Upper lobe of left lung (tissue), 6 donors: Measurements from ENCODE around the gene TAF1B. TPM values are rescaled to one million over a fixed set of nuclear protein-coding genes. Genes with fewer than 3 reads are reported as not detected.

ENCODE experiments used
- ATAC-seq, 2 donors: fragments of 200-7000 bp; cut with Tn5 transposase; one replicate each; pipeline ENCODE4 v1.9.1; 2022; ENCODE audit warnings: mild to moderate bottlenecking in 2 of 2, moderate library complexity in 2 of 2; ENCODE audit not compliant: low FRiP score in 2 of 2
- DNase-seq, 2 donors: peaks; one replicate each; pipeline ENCODE4 v3.0.0-alpha.2; 2019 to 2020
- H3K27ac ChIP-seq, 4 donors: fragments of 200-600 bp; sonication (generic); one replicate each; pipeline ENCODE4 v1.5.1; 2016 to 2019
- H3K27me3 ChIP-seq, 4 donors: fragments of 200-600 bp; sonication (generic); one replicate each; pipeline ENCODE4 v1.5.1; 2017 to 2019
- H3K36me3 ChIP-seq, 4 donors: fragments of 200-600 bp; sonication (generic); one replicate each; pipeline ENCODE4 v1.5.1; 2016 to 2019
- H3K4me1 ChIP-seq, 4 donors: fragments of 200-600 bp; sonication (generic); one replicate each; pipeline ENCODE4 v1.5.1; 2018 to 2019
- H3K4me3 ChIP-seq, 4 donors: fragments of 200-600 bp; sonication (generic); one replicate each; pipeline ENCODE4 v1.5.1; 2017 to 2019; ENCODE audit warnings: mild to moderate bottlenecking in 2 of 4, moderate library complexity in 1 of 4
- H3K9me3 ChIP-seq, 4 donors: fragments of 200-600 bp; sonication (generic); one replicate each; pipeline ENCODE4 v1.5.1; 2018 to 2019
- EP300 ChIP-seq, 4 donors: sonication (generic); formaldehyde crosslinking; IDR thresholded peaks; one replicate each; pipeline ENCODE4 v1.5.1; 2017; ENCODE audit warnings: antibody characterized with exemption in 4 of 4, control low read depth in 2 of 4
- POLR2A ChIP-seq, 4 donors: fragments of 450-650 bp; IDR thresholded peaks; one replicate each; pipeline ENCODE4 v1.5.1; 2016 to 2017; ENCODE audit warnings: antibody characterized with exemption in 4 of 4, mild to moderate bottlenecking in 2 of 4
- POLR2AphosphoS5 ChIP-seq, 2 donors: sonication (generic); formaldehyde crosslinking; IDR thresholded peaks; one replicate each; pipeline ENCODE4 v1.5.1; 2017; ENCODE audit warnings: antibody characterized with exemption in 2 of 2
- WGBS, 2 donors: methylation state at CpG; one replicate each; pipeline ENCODE4 v1.1.5; 2017 to 2018; 5-methylcytosine and 5-hydroxymethylcytosine counted together
- total RNA-seq, 6 donors: library from RNA; depleted of rRNA in 4 of 6; stranded (reverse); fragments of >200 nt in 4 of 6; gene quantifications; one replicate each; pipeline versions ENCODE4 v1.1.0 to v1.2.1, GENCODE V29; 2016 to 2021
- TF ChIP-seq, protein P1 (sequence below), 6 experiments: fragments of 450-650 bp in 4 of 6; fragments of 200-600 bp in 2 of 6; sonication (generic) in 2 of 6; IDR thresholded peaks; one replicate each; pipeline ENCODE4 v1.5.1; 2016 to 2019; ENCODE audit warnings: antibody characterized with exemption in 6 of 6
- donor health status: DM: no; HTN: no; CAD: no; lungs with moderate emphysema.
- donor health status: DM: no; HTN: yes; CAD: no; lungs with severe emphysema.

Gene TAF1B
- total RNA-seq, 6 donors from 2014 or later: 8.5 to 24.3 (median 16.7) TPM

DNA sequence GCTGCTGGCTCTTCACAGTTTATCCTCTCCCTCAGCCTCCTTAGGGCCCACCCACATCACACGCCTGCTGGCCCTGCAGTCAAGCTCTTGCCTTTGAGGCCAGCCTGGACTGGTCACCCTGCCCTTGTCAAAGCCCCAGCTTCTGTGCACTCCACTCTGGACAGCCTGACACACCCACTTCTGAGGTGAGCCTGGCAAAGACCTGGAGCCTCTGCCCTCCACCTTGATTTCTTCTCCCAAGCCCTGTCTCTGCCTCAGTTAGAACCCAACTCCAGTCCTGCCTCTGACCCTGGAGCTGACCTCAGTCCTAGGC, 37.0 kb upstream of the TAF1B start:
- WGBS, 2 donors: 75 to 92% methylated on average over 1 of the region's 1 CpG
- ATAC-seq: no peak

DNA sequence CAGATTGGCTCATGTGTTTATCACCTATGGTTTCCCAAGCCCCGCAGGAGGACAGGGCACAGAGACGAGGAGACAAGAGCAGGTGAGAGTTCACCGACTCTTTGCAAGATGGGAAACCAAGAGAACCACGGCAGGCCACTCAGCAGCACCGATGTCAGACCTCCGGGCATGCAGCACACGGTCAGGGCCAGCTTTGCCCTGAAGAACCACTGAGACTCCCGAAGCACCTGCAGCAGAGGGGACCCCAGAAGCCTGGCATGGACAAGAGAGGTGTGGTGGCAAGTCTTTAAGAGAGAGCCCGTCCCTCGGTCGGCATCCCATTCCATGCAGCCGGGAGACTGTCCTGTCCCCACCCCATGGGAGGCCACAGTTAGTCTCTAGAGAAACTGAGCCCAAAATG, 36.6 kb upstream of the TAF1B start:
- Histone ChIP-seq H3K4me1 (peaks cover 0 to 11% (median 5%) of the 10 kb centered on the region in 4 donors), H3K9me3 (no peaks in the 10 kb centered on the region), H3K4me3 (no peak overlapping the region), H3K36me3 (no peaks in the 10 kb centered on the region), H3K27ac (no peak overlapping the region), H3K27me3 (no peaks in the 10 kb centered on the region)
- TF ChIP-seq POLR2AphosphoS5 (IDR thresholded peaks at IDR 0.05): no peak
- TF ChIP-seq EP300 (IDR thresholded peaks at IDR 0.05): no peak
- no peak for TF ChIP-seq POLR2A (IDR thresholded peaks at IDR 0.05)
- 96% methylated on average over 10 to 11 of the region's 12 CpGs for WGBS, 2 donors
- no peak for DNase-seq
- ATAC-seq: no peak

More for the DNA sequence above, 37.0 kb upstream of the TAF1B start:
- Histone ChIP-seq H3K36me3 (no peaks in the 10 kb centered on the region), H3K27me3 (no peaks in the 10 kb centered on the region), H3K4me3 (no peak overlapping the region), H3K9me3 (no peaks in the 10 kb centered on the region), H3K27ac (no peak overlapping the region), H3K4me1 (peaks cover 4 to 15% (median 8%) of the 10 kb centered on the region in 4 donors)
- no peak for DNase-seq
- TF ChIP-seq EP300 (IDR thresholded peaks at IDR 0.05): no peak
- TF ChIP-seq, protein P1, sequence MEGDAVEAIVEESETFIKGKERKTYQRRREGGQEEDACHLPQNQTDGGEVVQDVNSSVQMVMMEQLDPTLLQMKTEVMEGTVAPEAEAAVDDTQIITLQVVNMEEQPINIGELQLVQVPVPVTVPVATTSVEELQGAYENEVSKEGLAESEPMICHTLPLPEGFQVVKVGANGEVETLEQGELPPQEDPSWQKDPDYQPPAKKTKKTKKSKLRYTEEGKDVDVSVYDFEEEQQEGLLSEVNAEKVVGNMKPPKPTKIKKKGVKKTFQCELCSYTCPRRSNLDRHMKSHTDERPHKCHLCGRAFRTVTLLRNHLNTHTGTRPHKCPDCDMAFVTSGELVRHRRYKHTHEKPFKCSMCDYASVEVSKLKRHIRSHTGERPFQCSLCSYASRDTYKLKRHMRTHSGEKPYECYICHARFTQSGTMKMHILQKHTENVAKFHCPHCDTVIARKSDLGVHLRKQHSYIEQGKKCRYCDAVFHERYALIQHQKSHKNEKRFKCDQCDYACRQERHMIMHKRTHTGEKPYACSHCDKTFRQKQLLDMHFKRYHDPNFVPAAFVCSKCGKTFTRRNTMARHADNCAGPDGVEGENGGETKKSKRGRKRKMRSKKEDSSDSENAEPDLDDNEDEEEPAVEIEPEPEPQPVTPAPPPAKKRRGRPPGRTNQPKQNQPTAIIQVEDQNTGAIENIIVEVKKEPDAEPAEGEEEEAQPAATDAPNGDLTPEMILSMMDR (IDR thresholded peaks at IDR 0.05): no peak
- TF ChIP-seq POLR2A (IDR thresholded peaks at IDR 0.05): no peak
- no peak for TF ChIP-seq POLR2AphosphoS5 (IDR thresholded peaks at IDR 0.05)

DNA sequence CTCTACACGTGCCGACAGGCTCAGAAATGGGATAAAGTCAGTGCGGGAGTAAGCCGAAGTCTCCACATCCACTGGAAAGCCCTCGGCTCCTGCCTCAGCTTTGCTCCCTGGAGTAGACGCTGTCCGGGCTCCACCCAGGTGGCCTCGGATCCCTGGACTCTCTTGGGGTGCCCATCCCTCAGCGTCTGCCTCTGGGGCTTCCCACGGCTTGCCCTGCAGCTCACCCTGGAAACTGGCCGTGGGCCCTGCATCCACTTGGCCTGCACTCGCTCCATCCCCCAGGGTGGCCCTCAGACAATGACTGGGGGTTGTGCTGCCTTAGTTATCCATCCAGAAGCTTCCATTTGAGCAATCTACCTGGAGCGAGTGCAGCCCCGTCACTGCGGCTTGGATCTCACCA, 36.2 kb upstream of the TAF1B start:
- Histone ChIP-seq H3K4me1 (peaks cover under 1 to 11% (median 3%) of the 10 kb centered on the region in 4 donors), H3K9me3 (no peaks in the 10 kb centered on the region), H3K27ac (no peak overlapping the region), H3K4me3 (no peak overlapping the region), H3K27me3 (no peaks in the 10 kb centered on the region), H3K36me3 (no peaks in the 10 kb centered on the region)
- WGBS, 2 donors: 91 to 98% methylated on average over 4 to 15 of the region's 15 CpGs
- ATAC-seq: no peak
- TF ChIP-seq POLR2A (IDR thresholded peaks at IDR 0.05) (no peak), POLR2AphosphoS5 (IDR thresholded peaks at IDR 0.05) (no peak), EP300 (IDR thresholded peaks at IDR 0.05) (no peak)
- TF ChIP-seq, protein P1 (IDR thresholded peaks at IDR 0.05): no peak
- DNase-seq: peak in 1 of 2 donors; percentile 54

DNA sequence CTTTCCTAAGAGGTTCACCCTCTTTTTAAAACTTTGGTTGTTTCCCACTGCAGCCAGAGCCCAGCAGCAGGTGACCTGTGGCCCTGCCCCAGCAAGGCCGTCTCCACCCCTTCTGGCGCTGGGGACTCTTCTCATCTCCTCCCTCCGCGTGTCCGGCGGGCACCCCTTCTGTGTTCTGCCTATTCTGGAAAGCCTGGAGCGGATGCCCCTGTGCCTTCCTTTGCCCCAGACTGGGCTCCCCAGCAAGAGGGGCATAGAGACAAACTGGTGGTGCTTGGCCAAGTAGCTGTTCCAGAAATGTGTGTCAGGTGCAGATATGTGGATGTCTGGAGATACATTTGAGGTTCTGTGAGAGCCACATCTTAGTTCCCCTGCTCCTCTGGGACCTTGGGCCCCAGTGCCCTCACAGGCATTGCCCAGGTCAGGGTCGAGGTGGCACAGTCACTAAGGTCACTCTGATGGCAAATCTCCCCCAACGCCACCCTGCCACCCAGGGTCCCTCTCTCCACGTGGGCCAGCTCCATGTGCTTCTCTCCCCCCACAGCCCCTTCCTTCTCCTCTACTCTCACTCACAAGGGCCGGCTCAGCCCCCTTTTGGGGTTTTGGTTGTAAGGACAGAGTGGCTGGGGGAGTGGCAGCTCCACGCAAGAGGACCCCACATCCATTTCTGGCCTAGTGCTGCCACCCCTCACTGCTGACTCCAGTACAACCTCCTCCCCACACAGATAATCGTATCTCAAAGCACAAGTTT, 35.5 kb upstream of the TAF1B start:
- Histone ChIP-seq H3K27ac (no peak overlapping the region), H3K36me3 (no peaks in the 10 kb centered on the region), H3K4me1 (peaks cover 2 to 18% (median 4%) of the 10 kb centered on the region in 4 donors), H3K4me3 (no peak overlapping the region), H3K27me3 (no peaks in the 10 kb centered on the region), H3K9me3 (no peaks in the 10 kb centered on the region)
- TF ChIP-seq POLR2AphosphoS5 (IDR thresholded peaks at IDR 0.05) (no peak), EP300 (IDR thresholded peaks at IDR 0.05) (no peak), POLR2A (IDR thresholded peaks at IDR 0.05) (no peak)
- TF ChIP-seq, protein P1 (IDR thresholded peaks at IDR 0.05): no peak
- ATAC-seq: no peak
- WGBS, 2 donors: 92 to 97% methylated on average over 12 to 13 of the region's 13 CpGs
- peak in 1 of 2 donors; percentile 30 for DNase-seq

DNA sequence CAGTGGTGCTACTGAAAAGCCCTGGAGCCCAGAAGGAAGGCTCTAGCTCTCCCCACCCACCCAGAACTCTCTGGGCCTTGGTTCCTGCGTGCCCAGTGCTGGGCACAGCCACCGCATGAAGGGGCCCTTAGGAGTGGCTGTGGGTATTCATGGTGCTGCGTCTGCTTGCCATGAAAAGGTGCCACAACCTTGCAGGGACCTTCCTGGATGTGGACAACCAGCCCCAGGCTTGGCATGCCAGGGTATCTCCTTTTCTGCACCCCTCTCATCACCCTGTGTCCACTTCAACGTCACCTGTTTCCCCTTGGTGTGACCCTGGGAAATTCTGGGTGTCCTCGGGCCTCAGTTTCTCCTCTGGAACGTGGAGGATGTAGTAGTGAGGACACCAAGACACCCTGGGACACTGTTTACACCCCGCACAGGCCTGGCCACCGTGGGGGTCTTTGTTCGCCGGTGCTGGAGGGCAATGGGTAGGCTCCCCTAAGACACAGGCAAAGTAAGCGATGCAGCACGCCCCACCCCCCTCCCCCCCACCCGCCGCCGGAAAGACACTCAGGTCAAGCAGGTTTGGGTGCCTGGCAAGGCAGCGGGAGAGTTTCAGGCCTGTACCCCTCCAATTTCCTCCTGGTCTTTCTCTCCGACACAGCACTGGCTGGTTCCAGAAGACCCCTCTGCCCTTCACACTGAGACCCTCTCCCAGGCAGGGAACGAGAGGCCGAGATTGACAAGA, 34.8 kb upstream of the TAF1B start:
- no peak for TF ChIP-seq EP300 (IDR thresholded peaks at IDR 0.05)
- TF ChIP-seq, protein P1 (IDR thresholded peaks at IDR 0.05): no peak
- no peak for TF ChIP-seq POLR2AphosphoS5 (IDR thresholded peaks at IDR 0.05)
- no peak for TF ChIP-seq POLR2A (IDR thresholded peaks at IDR 0.05)
- Histone ChIP-seq H3K9me3 (no peaks in the 10 kb centered on the region), H3K4me1 (peaks cover 6 to 25% (median 11%) of the 10 kb centered on the region in 4 donors), H3K4me3 (no peak overlapping the region), H3K27me3 (no peaks in the 10 kb centered on the region), H3K36me3 (no peaks in the 10 kb centered on the region), H3K27ac (no peak overlapping the region)
- peak in 1 of 2 donors; percentile 27 for DNase-seq
- WGBS, 2 donors: 70 to 78% methylated on average over 9 to 19 of the region's 19 CpGs
- ATAC-seq: no peak
